CD4-positive, alpha-beta T cell treated with Interleukin-17A for 1 hour (primary cell): Measurements from ENCODE around the gene CTNNA3.

Experiments used
- DNase-seq: peaks from one replicate; pipeline ENCODE4 v3.0.0-alpha.2; 2020

CTNNA3 gene

GRCh38 chr10:66999762-67000545 lies 696.0 kb downstream of the CTNNA3 start:
- no peak for DNase-seq

DNA sequence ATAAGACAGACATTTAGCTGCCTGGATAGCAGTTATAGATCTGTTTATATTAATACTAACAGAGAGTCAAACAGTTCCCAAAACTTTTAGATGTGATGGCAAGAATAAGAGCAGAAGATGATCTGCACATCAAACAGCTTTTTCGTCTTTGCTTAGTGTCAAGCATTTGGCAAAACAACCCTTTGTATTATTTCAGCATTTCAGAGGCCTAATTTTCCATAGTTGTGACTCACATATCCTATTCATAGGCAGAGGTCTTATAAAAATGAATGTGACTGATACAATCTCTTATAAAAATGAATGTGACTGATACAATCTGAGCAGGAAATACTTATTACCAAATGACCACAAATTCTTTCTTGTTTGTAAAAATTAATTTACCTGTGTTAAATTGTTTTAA lies 699.0 kb downstream of the CTNNA3 start:
- no peak for DNase-seq

DNA sequence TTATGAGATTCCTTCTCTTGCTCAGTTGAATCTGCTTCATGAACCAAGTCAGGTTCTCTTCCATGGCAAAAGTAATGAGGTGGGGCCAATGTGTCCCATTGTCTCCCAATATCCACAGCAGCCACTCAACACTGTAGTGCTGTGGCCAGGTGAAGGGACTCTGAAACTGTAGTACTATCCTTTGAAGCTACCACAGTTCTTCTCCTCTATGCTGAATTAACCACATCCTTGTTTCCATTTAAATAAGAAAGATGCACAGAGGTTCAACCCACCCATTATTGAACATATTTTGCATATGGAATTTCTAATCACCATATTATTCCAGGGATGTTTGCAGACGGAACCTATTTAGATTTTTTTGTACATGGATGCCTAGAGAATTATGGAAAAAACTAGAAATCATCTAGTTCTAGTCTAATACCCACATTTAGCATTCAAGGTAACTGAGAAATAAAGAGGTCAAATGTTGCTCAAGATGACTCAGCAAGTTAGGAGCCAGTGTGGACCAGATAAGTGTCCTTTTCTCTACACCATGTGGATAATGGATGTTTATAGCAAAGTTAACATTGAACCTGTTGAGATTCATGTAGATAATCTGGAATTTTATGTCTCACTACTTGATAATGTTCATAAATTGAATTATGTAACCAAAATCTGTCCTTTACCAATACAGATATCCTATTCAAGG lies 705.7 kb downstream of the CTNNA3 start:
- DNase-seq, result no peak

DNA sequence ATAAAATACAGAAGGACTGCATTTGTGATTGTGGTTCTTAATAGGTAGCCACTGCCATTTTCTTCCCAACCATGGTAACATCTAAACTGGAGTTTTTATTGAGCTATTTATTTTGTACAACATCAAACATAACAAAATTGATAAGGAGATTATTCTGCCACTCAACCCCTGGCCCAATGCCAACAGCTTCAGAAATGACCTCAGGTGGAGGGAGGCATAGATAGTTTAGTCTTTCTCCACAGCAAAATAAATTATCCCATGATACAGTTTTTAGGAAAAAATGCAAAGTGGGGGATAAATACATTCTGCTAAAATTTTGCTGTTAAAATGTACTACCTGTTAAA lies 712.5 kb downstream of the CTNNA3 start:
- no peak for DNase-seq

DNA sequence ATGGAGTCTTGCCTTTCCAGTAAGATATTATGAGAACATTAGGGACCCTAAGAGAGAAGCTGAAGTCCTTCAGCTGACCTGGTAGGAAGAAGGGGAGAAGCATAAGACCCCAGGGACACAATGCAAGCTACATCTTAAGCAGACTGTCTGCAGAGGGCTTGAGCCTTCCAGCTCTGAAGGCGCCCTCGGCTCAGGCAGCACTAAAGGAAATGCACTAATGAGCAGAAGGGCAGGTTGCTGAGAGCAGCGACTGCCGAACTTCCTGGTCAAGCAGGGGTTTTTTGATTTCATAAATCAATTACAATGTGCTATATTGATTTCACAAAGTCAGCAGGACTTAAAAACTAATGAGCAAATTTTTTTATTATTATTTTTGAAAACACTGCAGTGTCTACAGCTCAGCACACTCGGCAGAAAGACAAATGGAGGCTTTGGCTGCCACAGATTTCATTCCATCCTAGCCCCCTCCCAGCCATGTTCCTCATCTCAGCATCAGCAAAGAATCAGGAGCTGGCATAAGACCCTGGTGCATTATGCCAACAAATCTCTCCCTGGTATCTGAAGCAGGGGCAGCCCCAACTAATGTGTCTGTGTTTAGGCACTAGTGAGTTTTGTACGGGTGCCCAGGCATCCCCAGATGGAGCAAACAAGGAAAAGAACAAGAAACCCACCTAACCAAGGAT lies 713.1 kb downstream of the CTNNA3 start:
- DNase-seq, result no peak

GRCh38 chr10:66982053-66982420 lies 714.0 kb downstream of the CTNNA3 start:
- DNase-seq, result no peak

DNA sequence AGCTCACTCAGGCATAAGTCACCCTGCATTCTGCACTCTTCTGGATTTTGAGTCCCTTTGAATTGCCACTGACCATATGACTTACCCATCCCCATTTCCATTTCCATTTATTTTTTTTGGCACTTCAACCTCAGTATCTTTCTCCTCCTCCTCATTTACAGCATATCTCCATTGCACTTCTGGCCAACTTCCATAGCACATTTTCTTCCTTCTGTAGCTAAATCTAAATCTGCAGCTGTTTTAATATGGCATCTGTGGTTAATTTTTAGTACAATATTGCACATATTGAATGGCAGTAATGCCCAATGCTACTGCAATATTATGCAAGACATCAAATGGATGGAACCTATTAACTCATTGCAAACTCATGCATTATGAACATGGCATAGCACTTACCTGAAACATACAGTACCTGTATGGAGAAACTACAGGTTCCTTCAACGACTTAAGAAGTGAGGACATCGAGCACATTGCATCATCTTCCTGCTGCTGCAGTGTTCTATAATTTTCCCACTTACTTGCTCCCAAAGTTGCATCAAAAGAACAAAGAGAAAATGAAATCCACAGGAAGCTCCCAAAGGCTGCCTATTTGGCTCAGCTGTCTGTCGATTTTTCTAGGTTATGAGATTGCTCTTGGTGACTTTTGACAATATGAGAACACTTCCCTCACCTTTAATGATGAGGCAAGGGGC lies 714.5 kb downstream of the CTNNA3 start:
- DNase-seq, result no peak

- DNase-seq, result no peak
Observed at GRCh38 chr10:66980246-66980815, 715.7 kb downstream of the CTNNA3 start.

DNA sequence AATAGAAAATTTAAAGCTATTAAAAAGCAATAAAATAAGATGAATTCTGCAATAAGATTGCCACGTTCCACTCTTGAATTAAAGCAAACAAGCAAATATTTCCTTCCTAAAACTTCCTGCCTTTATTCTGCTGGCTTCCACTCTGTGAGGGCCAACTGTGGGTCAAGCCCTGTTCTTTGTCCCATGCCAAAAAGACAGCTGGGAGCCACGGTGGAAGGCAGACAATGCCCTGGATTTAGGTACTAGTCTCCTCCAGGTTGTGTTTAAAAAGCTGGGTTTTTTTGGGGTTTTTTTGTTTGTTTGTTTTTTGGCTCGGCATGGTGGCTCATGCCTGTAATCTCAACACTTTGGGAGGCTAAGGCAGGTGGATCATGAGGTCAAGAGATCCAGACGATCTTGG lies 731.0 kb downstream of the CTNNA3 start:
- no peak for DNase-seq

DNA sequence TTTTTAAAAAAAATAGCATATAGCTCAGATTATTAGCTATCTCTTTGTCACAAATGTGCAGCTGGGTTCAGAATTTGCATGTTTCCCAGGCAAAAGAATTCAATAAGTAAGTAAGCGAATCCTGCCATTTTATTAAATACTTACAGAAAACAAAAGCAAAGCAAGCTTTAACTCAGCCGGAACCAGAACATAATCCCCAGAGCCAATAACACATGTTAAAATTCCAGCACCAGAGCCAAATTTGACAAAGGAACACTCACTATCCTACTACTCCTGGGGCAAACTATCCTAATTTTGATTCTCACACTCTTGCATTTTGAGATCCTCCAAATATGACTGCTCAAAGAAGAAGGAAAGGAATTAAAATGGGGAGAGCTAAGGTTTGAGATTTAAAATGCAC lies 737.5 kb downstream of the CTNNA3 start:
- no peak for DNase-seq

DNA sequence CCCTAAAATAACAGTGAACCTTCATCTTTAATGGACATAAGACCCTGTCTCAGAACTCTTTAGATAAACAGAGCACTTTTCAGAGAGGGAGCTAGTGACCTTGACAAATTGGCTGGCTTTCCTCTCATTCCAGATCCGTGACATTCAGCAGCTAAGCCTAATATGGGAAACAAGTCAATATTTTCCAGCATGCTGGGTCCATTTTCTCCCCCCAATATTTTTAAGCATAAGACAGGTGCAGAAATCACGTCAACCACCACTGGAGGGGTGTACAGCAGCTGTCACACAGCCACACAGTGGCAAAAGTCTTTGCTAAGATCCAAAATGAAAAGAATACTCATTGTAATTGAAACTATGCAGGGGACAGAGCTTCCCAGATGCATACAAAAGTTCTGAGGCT lies 744.1 kb downstream of the CTNNA3 start:
- DNase-seq, result no peak

GRCh38 chr10:66943590-66943989 lies 752.4 kb downstream of the CTNNA3 start:
- DNase-seq, result no peak

DNA sequence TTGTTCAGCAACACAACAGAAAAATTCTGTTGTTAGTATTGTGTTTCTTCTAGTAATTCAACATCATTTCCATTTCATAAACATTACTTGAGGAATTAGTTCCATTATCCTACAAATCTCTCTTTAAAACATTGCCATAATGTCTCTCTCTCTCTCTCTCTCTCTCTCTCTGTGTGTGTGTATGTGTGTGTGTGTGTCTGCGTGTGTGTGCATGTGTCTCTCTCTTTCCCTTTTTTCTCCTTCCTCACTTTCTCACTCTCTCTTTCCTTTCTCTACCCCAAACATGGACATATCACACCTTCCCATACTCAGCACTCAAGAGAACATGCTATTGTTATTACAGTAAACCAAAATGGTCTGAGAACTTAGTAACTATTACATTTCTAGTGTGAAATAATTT lies 753.6 kb downstream of the CTNNA3 start:
- DNase-seq, result no peak

- no peak for DNase-seq
Observed at GRCh38 chr10:66941491-66941890, 754.5 kb downstream of the CTNNA3 start.

DNA sequence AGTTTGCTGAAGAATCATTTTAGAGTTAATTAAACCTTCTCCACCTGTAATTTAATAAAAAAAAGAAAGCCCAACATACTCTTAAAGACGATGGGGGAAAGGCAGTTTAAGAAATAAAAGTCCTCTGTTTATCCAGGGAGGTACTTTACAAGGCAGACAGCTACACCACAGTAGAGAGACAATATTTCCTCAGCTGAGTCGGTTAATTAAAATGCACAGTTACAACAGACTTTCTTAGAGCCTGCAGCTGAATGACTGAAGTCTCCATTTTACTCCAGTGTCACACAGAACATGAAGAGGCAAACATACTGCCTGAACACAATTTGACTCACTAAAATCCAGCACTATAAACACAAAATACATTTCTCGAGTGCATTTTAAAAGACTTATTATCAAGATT lies 755.0 kb downstream of the CTNNA3 start:
- DNase-seq, result no peak

DNA sequence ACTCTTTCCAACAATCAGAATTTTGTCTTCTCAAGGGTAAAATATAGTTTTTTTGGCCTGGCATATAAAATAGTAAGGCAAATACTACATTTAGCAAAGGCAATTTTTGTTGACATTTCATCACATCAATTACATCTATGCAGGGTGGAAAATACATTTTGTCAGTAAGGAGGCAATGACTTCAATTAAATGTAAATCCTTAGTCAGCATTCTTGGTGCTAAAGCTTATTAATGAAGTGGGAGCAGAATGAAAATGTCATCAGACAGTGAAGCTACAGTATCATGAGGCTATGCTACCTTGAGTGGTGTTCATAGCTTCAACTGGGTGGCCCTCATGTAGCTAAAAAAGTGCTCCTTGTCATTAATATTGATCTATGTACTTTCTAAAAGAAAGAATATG lies 761.3 kb downstream of the CTNNA3 start:
- no peak for DNase-seq

DNA sequence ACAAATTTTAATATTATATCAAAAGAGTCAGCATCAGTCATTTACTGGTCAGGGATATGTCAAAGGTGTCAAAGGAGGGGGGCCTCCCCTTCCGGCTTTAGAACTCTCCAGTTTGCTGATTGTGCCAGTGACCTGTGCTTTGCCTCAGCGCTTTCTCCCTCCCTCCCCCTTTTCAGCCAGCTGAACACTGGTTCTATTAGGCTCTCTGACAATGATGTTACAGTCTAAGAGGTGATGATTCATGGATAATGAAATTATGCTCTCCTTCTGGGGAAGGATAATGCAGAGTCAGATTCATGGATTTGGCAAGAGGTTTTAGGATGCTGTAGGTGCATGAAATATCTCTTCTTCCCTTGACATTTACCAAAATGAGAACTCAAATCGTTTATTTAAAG lies 764.0 kb downstream of the CTNNA3 start:
- no peak for DNase-seq

DNA sequence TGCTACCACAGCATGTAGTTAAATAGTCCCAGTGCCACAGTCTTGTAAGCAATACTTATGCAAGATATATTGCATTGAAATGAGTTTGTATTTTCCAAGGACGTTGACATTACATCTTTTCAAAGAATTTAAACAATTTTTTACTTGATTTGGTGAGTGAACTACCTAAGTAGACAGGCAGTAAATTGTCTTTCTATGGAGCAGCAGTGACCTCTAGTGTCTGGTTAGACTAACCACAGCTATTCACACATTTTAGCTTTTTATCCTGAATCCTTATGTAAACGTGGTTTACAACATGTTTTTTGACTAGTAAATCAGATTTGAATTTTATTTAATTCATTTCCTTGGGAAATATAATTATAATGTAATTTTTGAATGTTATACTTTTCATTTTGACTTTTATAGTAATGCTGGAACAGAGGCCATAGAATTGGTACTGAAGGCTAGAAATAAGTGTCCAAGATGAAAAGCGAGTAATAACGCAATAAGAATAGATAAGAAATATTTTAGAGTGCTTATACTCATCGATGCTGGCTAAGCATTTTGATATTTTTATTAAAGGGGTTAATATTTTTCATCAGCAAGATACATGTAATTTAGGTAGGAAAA lies 764.6 kb downstream of the CTNNA3 start:
- peak; percentile 18 for DNase-seq

DNA sequence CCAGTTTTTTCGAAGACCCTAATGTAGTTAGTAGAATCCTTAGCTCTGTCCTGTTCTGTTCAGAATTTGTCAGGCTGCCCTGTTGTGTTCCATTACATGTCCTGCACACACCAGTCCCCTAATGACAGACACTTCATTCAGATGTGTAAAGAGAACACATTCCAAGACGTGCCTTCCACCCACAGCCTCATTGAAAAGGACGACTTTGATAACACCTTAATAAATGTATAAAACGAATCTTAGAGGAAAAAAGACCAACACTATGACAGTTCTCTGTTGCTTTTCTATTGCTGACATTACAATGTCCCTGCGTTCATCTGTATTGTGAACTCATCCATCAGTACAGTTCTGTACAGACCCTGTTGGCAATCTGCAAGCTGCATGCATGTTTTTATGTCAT lies 766.6 kb downstream of the CTNNA3 start:
- DNase-seq, result no peak

DNA sequence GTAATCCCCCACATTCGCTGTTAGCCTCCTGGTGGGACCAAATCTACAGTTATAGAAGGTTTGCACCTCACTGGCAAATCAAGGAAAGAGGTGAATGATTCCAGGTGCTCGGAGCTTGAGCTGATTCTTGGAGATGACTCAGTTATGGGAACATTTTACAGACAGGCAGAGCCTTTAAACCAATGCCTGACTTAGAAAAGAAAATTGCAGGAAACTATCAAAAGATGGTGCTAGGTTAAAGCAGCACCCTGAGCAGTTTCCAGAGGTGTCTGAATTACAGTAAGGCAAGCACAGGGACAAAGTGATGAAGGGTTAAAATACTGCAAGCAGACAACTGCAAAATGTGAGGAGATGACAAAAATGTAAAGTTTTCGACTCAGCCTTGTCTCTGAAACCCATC lies 767.2 kb downstream of the CTNNA3 start:
- no peak for DNase-seq

GRCh38 chr10:66927971-66928770 lies 767.8 kb downstream of the CTNNA3 start:
- no peak for DNase-seq
